GM21528 (cell line): ENCODE measurements around the gene SLC49A3.
"Not testable (repeated sequence)": the region's sequence is repeated elsewhere in the genome, so short reads cannot be mapped to it uniquely, and the experiment has no call there.

Source experiments
- ATAC-seq: cut with Tn5 transposase; IDR thresholded peaks from one replicate; pipeline ENCODE4 v1.9.1; 2021; ENCODE audit warnings: mild to moderate bottlenecking, moderate library complexity; ENCODE audit not compliant: unreplicated experiment, low FRiP score

Gene SLC49A3

GRCh38 chr4:722169-722725, 33.3 kb upstream of the SLC49A3 start:
- ATAC-seq: no peak

GRCh38 chr4:721261-722168, 32.6 kb upstream of the SLC49A3 start:
- no peak for ATAC-seq

GRCh38 chr4:720111-720860, 31.3 kb upstream of the SLC49A3 start:
- no peak for ATAC-seq

DNA sequence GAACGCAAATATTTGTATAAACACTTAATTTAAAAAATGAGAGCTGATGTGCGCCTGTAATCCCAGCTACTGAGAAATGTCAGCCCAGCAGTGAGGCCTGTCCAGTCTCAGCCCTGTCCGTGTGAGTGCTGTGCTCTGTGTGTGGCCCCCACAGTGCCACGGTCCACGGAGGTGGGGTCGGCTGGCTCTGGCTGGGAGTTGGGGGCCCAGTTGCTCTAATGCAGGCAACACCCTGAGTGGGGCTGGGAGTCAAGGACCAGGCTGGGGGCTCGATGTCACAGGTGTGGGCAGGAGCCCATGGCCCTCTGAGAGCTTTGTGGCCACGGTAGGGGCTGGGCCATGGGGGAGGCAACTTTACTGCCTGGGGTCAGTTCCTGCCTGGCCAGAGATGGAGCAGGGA, 29.5 kb upstream of the SLC49A3 start:
- ATAC-seq: no peak

- ATAC-seq: no peak
These were observed 28.8 kb upstream of the SLC49A3 start for GRCh38 chr4:717601-718320.

DNA sequence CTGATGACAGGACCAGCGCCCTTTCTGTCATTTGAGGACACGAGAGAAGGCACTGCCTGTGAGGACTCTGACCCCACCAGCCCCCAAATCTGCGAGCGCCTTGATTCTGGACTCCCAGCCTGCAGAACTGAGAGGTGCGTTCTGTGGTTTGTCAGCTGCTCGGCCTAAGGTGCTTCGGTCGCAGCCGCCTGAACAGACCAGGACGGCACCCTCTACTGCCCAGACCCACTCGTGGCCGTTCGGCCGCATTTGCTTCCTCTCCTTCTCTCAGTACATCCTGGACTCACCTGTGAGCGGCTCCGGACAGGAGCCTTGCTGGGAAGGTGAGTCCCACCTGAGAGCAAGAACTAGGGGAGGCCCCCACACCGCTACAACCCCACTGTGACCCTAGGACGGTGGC, 25.1 kb upstream of the SLC49A3 start:
- ATAC-seq: no peak

- no peak for ATAC-seq
These were observed 24.1 kb upstream of the SLC49A3 start for GRCh38 chr4:712916-713632.

GRCh38 chr4:712093-712492, 23.1 kb upstream of the SLC49A3 start:
- no peak for ATAC-seq

DNA sequence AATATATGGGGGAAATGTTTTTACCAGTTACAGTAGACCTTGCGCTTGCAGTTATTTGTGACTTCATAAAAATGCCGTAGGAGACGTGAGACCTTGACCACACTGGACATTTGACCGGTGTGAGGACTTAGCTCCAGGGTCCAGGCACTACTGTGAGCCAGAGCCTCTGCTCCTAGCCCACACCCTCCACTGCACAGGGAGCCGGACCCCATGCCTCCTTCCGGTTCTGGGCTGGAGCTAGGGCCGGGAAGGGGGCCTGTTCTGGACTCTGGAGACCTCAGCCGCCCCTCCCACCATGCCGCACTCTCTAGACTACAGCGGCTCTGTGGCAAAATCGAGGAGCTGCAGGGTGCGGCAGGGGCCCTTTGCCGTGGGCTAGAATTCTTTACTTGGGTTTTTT, 22.0 kb upstream of the SLC49A3 start:
- ATAC-seq: no peak

DNA sequence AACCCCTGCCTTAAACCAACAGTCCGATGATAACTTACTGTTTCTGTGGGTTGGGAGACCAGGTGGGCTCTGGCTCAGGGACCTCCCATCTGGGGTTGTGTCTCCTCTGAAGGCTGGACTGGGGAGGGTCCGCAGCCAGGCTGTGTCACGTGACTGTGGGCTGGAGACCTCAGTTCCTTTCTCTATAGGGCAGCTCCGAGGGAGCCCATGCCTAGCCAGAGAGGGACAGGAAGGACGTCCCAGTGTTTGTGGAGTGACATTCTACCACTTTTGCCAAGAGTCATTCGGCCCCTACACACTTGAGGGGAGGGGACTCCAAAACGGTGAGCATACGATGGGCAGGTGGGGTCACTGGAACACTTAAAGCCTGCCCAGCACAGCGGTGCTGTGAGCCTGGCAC, 21.2 kb upstream of the SLC49A3 start:
- ATAC-seq: no peak

- ATAC-seq: no peak
These were observed 20.4 kb upstream of the SLC49A3 start for GRCh38 chr4:709348-709747.

DNA sequence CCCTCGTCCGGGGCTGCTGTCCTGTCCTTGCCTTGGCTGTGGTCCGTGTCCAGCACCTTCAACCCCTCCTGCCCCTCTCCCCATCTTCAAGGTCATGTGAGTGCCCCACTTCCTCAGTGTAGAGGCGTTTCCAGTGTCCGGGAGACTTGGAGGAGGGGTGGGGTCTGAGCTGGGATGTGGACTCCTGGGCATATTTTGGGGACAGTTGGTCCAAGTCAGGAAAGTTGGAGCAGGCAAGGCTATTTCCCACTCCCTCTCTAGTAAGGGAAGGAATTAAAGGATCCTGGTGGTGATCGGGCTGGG, 19.6 kb upstream of the SLC49A3 start:
- ATAC-seq: no peak

DNA sequence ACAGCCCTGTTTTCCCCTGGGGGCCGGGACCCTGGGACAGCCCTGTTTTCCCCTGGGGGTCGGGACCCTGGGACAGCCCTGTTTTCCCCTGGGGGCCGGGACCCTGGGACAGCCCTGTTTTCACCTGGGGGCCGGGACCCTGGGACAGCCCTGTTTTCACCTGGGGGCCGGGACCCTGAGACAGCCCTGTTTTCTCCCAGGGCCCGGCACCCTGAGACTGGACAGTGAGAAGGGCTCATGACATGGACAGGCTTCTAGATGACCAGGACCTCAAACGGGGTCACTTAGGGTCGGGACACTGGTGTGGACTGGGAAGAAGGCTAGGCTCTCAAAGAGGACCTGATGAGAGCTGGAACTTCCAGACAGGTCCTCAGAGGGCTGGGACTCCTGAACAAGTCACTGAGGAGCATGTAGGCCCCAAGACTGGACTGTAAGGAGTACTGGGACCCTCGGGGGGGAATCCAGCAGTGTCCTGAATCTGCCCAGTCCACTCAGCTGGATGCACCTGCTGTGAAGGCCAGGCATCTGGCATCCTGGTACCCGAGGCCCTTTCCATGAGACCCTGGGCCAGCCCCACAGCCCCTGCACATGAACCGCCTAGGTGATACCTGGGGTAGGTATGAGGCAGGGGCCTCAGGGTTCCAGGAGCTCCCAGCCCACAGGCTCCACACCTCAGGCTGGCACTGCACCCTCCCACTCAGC, 19.1 kb upstream of the SLC49A3 start:
- ATAC-seq: no peak

GRCh38 chr4:706834-707598, 18.1 kb upstream of the SLC49A3 start:
- no peak for ATAC-seq

- not testable (repeated sequence) for ATAC-seq
These were observed 17.2 kb upstream of the SLC49A3 start for GRCh38 chr4:706083-706633.

DNA sequence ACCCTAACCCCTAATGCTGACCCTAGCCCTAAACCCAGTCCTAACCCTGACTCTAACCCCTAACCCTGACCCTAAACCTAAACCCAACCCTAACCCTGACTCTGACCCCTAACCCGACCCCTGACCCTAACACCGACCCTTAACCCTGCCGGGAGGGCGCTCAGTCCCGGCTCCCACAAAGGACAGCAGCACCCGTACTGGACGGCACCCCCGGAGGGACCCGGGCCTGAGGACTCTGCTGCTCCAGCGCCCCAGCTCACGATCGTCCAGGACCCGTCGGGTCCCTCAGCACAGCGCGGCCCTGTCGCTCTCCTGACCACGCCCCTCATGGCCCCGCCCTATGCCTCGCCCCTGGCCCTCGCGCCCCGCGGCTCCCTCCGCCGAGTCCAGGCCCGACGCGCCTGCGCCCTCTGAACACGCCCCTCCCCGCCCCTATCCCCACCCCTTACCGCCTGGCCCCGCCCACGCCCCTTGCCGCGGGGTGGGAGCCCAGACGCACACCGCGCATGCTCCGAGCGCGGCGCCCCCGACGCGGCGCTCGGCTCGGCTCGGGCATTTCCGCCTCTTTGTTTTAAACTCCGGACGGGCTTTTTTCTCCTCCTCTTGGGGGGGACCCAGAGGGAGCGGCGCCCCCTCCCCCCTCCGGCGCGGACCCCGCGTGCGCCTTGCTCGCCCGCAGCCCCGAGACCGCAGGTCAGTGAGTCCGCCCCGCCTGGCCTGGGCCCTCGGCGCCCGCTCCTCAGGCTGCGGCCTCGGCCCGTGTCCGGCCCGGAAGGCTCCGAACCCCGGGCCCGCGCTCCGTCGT, 16.5 kb upstream of the SLC49A3 start, which contains the start of gene PCGF3:
TSS of gene PCGF3 (plus strand) at position 555 of the 805 bp plus-strand sequence. CDS start 27,849 bp downstream, outside the sequence.
- ATAC-seq: peak; percentile 90

GRCh38 chr4:704971-705277, 16.0 kb upstream of the SLC49A3 start:
- no peak for ATAC-seq
